ENCODE results near the gene TBK1.

TBK1 gene

GRCh38 chr12:64550755-64551154 lies 98.8 kb downstream of the TBK1 start:
- 83% methylated on average over 3 of the region's 3 CpGs for WGBS
- Histone ChIP-seq H3K4me1 (ENCODE audit: insufficient read depth, low read length) (no peaks in the 10 kb centered on the region), H3K9me3 (ENCODE audit: insufficient read depth, low read depth, low read length) (no peaks in the 10 kb centered on the region), H3K36me3 (ENCODE audit: insufficient read depth, low read length) (no peaks in the 10 kb centered on the region), H3K4me3 (ENCODE audit: low read length) (no peak overlapping the region), H3K27me3 (ENCODE audit: insufficient read depth, low read length) (no peaks in the 10 kb centered on the region), H3K27ac (ENCODE audit: low read depth, low read length) (no peak overlapping the region), H3K9ac (ENCODE audit: low read depth, low read length) (no peak overlapping the region)

GRCh38 chr12:64551676-64552075 lies 99.8 kb downstream of the TBK1 start:
- H3K27me3 ChIP-seq (ENCODE audit: insufficient read depth, low read length): no peaks in the 10 kb centered on the region
- no peak overlapping the region for H3K27ac ChIP-seq (ENCODE audit: low read depth, low read length)
- 97% methylated on average over 7 of the region's 7 CpGs for WGBS
- H3K9ac ChIP-seq (ENCODE audit: low read depth, low read length): no peak overlapping the region
- no peaks in the 10 kb centered on the region for H3K36me3 ChIP-seq (ENCODE audit: insufficient read depth, low read length)
- H3K4me1 ChIP-seq (ENCODE audit: insufficient read depth, low read length): no peaks in the 10 kb centered on the region
- H3K4me3 ChIP-seq (ENCODE audit: low read length): no peak overlapping the region
- no peaks in the 10 kb centered on the region for H3K9me3 ChIP-seq (ENCODE audit: insufficient read depth, low read depth, low read length)
